HepG2 (cell line): ENCODE measurements around the gene IGLON5. TPM values are rescaled to one million over a fixed set of nuclear protein-coding genes. Genes with fewer than 3 reads are reported as not detected.

ENCODE experiments used
- ATAC-seq: fragments of 200-7000 bp; cut with Tn5 transposase; 3 replicates; pipeline ENCODE4 v1.9.1; 2020; ENCODE audit warnings: mild to moderate bottlenecking, moderate library complexity
- BruUV-seq: library from RNA; stranded (reverse); fragments of 400-500 nt; replicated peaks from 2 replicates; lab custom pipeline; 2021; lab: Mats Ljungman, UMichigan
- CTCF ChIA-PET: fragments of 300-600 bp; formaldehyde crosslinking; extraction: SDS; loops from one replicate; lab custom pipeline; 2021; ENCODE audit warnings: low total read pairs, inconsistent platforms, low intra/inter-chr PET ratio; lab: Yijun Ruan, JAX
- POLR2A ChIA-PET: fragments of 350-600 bp; sonication (Branson Sonifier 250); formaldehyde crosslinking; loops from one replicate; lab custom pipeline; 2020; ENCODE audit warnings: antibody characterized with exemption, inconsistent platforms; lab: Yijun Ruan, JAX
- DNase-seq: peaks from one replicate; pipeline ENCODE4 v3.0.0-alpha.2; 2015; ENCODE audit warnings: low spot score
- FAIRE-seq: peaks from 3 replicates; lab custom pipeline; 2011; peaks lifted over from hg19 to GRCh38; lab: Jason Lieb, UNC
- H2AFZ ChIP-seq: one replicate; pipeline ENCODE4 v1.6.1; 2011; ENCODE audit warnings: low read length, inconsistent platforms
- H3K27ac ChIP-seq: fragments of 300-600 bp; 3 replicates; pipeline ENCODE4 v1.8.0; 2011; ENCODE audit warnings: mixed run types, mild to moderate bottlenecking, mixed read lengths, low read length, inconsistent platforms; ENCODE audit not compliant: insufficient read depth; ENCODE audit errors: extremely low read length
- H3K27me3 ChIP-seq, 2 experiments: fragments of 200-600 bp in 1 of 2; 2 replicates in 1 of 2; 3 replicates in 1 of 2; pipeline versions ENCODE4 v1.6.0 to v1.8.0; 2011; ENCODE audit warnings: low read length in 2 of 2, mild to moderate bottlenecking in 2 of 2, moderate library complexity in 2 of 2, inconsistent platforms in 1 of 2; ENCODE audit not compliant: insufficient read depth in 2 of 2, control insufficient read depth in 1 of 2
- H3K36me3 ChIP-seq, 2 experiments: fragments of 200-600 bp in 1 of 2; replicated peaks in 1 of 2; 2 replicates in 1 of 2; 3 replicates in 1 of 2; pipeline versions ENCODE4 v1.5.1 to v1.8.0; 2011; ENCODE audit warnings: low read length in 2 of 2, inconsistent platforms in 1 of 2; ENCODE audit not compliant: insufficient read depth in 2 of 2, control insufficient read depth in 1 of 2
- H3K4me1 ChIP-seq: 2 replicates; pipeline ENCODE4 v1.5.1; 2012; ENCODE audit warnings: low read length, inconsistent platforms; ENCODE audit not compliant: insufficient read depth
- H3K4me2 ChIP-seq: 2 replicates; pipeline ENCODE4 v1.6.0; 2011; ENCODE audit warnings: low read depth, low read length, inconsistent platforms
- H3K4me3 ChIP-seq, 3 experiments: fragments of 200-600 bp in 1 of 3; sonication (generic), shearing (Covaris generic) in 1 of 3; replicated peaks in 1 of 3; 2 replicates each; pipeline ENCODE4 v1.5.1; 2011 to 2016; ENCODE audit warnings: low read length in 3 of 3, inconsistent platforms in 2 of 3, low read depth in 2 of 3, mild to moderate bottlenecking in 2 of 3, control low read depth in 1 of 3, mixed read lengths in 1 of 3; ENCODE audit not compliant: insufficient read depth in 1 of 3
- H3K79me2 ChIP-seq: one replicate; pipeline ENCODE4 v1.6.1; 2011; ENCODE audit warnings: low read length, inconsistent platforms; ENCODE audit not compliant: insufficient read depth
- H3K9ac ChIP-seq: 2 replicates; pipeline ENCODE4 v1.6.0; 2011; ENCODE audit warnings: mild to moderate bottlenecking, low read depth, low read length, inconsistent platforms; ENCODE audit not compliant: insufficient read depth
- H3K9me3 ChIP-seq: 2 replicates; pipeline ENCODE4 v1.5.1; 2012; ENCODE audit warnings: mild to moderate bottlenecking, low read length
- H4K20me1 ChIP-seq: 2 replicates; pipeline ENCODE4 v1.6.0; 2011; ENCODE audit warnings: inconsistent platforms, mild to moderate bottlenecking, low read length, moderate library complexity; ENCODE audit not compliant: insufficient read depth
- CREM ChIP-seq, 2 experiments: sonication (generic) in 1 of 2; formaldehyde crosslinking in 1 of 2; IDR thresholded peaks; 2 replicates each; pipeline versions ENCODE4 v1.4.0 to v1.6.1; 2016 to 2020; ENCODE audit warnings: antibody characterized with exemption in 1 of 2, mild to moderate bottlenecking in 1 of 2, missing genetic modification reagents in 1 of 2
- MAFK ChIP-seq, 2 experiments: IDR thresholded peaks in 1 of 2; conservative IDR thresholded peaks in 1 of 2; 2 replicates each; pipeline ENCODE4 v1.6.1; 2011; ENCODE audit warnings: improper control_type of control experiment in 2 of 2, low read length in 2 of 2
- TSC22D2 ChIP-seq: sonication (generic); formaldehyde crosslinking; IDR thresholded peaks from 2 replicates; pipeline ENCODE4 v1.5.1; 2020; ENCODE audit warnings: missing genetic modification reagents, mild to moderate bottlenecking, borderline replicate concordance
- ZFP36L1 ChIP-seq: sonication (generic); formaldehyde crosslinking; IDR thresholded peaks from 2 replicates; pipeline ENCODE4 v1.8.0; 2022; ENCODE audit warnings: mild to moderate bottlenecking, missing genetic modification reagents, moderate library complexity
- ZNF44 ChIP-seq: sonication (generic); formaldehyde crosslinking; IDR thresholded peaks from 2 replicates; pipeline ENCODE4 v1.5.1; 2020; ENCODE audit warnings: mild to moderate bottlenecking, missing genetic modification reagents
- ZNF558 ChIP-seq: sonication (generic); formaldehyde crosslinking; IDR thresholded peaks from 2 replicates; pipeline ENCODE4 v1.9.0; 2022; ENCODE audit warnings: mild to moderate bottlenecking, missing genetic modification reagents, borderline replicate concordance
- ZNF768 ChIP-seq: sonication (generic); formaldehyde crosslinking; IDR thresholded peaks from 2 replicates; pipeline ENCODE4 v1.4.0; 2020; ENCODE audit warnings: missing genetic modification reagents
- ZNF780A ChIP-seq: sonication (generic); formaldehyde crosslinking; IDR thresholded peaks from 2 replicates; pipeline ENCODE4 v1.8.0; 2022; ENCODE audit warnings: mild to moderate bottlenecking, missing genetic modification reagents, moderate library complexity
- ZNF839 ChIP-seq: sonication (generic); formaldehyde crosslinking; IDR thresholded peaks from 2 replicates; pipeline ENCODE4 v1.4.0; 2020; ENCODE audit warnings: missing genetic modification reagents, mild to moderate bottlenecking, borderline replicate concordance
- ZNF879 ChIP-seq: sonication (generic); formaldehyde crosslinking; IDR thresholded peaks from 2 replicates; pipeline ENCODE4 v1.8.1; 2023; ENCODE audit warnings: missing genetic modification reagents
- WGBS: methylation state at CpG from one replicate; pipeline ENCODE4 v1.1.6; 2017; ENCODE audit warnings: low lambda C conversion rate; 5-methylcytosine and 5-hydroxymethylcytosine counted together
- in situ Hi-C: cut with HindIII; loops from 2 replicates; pipeline ENCODE4 v1.10.0; 2017; ENCODE audit warnings: low pct_unique_long_range_greater_than_20kb; ENCODE audit not compliant: extremely low pct_ligation_motif_present
- intact Hi-C: fragments of 100-400 bp; cut with micrococcal nuclease; formaldehyde crosslinking; loops from one replicate; pipeline ENCODE4 v1.10.0; 2022; ENCODE audit not compliant: unreplicated experiment
- polyA plus RNA-seq, 8 experiments: library from polyadenylated mRNA; depleted of rRNA in 3 of 8; stranded (reverse) in 7 of 8; unstranded in 1 of 8; fragments of >200 nt; fragmentation: Illumina TruSeq in 4 of 8; extraction: Trizol in 4 of 8; gene quantifications; 2 replicates each; pipeline versions ENCODE4 v1.2.1 to v1.2.3, GENCODE V29; 2011 to 2016; ENCODE audit warnings: low read depth in 4 of 8, missing spikeins in 1 of 8, mixed read lengths in 1 of 8; ENCODE audit not compliant: insufficient read depth in 1 of 8
- total RNA-seq, 5 experiments: library from RNA; depleted of rRNA; stranded (reverse); fragments of >200 nt; fragmentation: Illumina TruSeq; extraction: Trizol; gene quantifications; 2 replicates each; pipeline ENCODE4 v1.2.3, GENCODE V29; 2016; ENCODE audit warnings: low read depth in 1 of 5
- TF ChIP-seq, protein P1 (sequence below): sonication (generic); formaldehyde crosslinking; IDR thresholded peaks from 2 replicates; pipeline ENCODE4 v1.4.0; 2020; ENCODE audit warnings: mild to moderate bottlenecking, missing genetic modification reagents
- TF ChIP-seq, protein P2 (sequence below), 2 experiments: sonication (generic) in 1 of 2; formaldehyde crosslinking in 1 of 2; IDR thresholded peaks; 2 replicates each; pipeline versions ENCODE4 v1.5.1 to v1.6.1; 2011 to 2020; ENCODE audit warnings: borderline replicate concordance in 1 of 2, low read depth in 1 of 2, low read length in 1 of 2, mild to moderate bottlenecking in 1 of 2, missing genetic modification reagents in 1 of 2, moderate library complexity in 1 of 2

Gene IGLON5
- total and polyA plus RNA-seq, 2 of the 13 experiments (the other 11 are each of a cell fraction or from before 2014, with no cell fraction given) = 0.04 to 5.7 TPM

DNA sequence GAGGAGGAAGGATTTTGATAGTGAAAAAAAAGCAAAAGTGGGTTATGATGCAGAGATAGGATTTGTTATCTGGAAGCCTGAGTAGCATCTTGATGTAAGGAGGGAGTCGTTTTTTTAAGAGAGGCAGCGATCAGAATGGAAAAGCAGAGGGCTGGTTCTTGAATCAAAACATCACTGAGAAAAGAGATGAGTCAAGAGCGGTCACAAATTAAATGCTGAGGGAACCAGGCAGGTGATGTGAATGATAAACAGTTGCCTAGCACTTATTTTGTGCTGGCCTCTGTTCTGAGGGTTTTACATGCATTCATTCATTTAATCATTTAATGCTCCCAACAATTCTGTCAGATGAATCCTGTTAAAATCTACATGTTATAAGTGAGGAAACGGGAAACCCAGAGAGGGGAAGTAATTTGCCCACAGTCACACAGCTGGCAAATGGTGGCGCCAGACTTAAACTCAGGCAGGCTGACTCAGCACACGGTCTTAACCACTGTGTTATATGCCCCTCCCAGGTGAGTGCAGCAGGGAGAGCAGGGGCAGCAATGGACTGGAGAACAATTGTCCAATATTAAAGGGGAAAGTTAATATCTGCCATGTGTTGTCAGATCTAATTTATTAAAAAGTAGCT lies 39.1 kb upstream of the IGLON5 start:
- intact Hi-C loops (no loop called here), in situ Hi-C loops (no loop called here)
- no peak overlapping the region for H3K9ac ChIP-seq
- H3K36me3 ChIP-seq = no peaks in the 10 kb centered on the region
- TF ChIP-seq ZNF44 (CRISPR knock-in tag) = no peak
- TF ChIP-seq ZNF768 (CRISPR knock-in tag) = peak; percentile 61; the same call in 1 of the 2 replicates
- TF ChIP-seq CREM (IDR thresholded peaks at IDR 0.05) = no peak
- no peak for TF ChIP-seq CREM (CRISPR knock-in tag; IDR thresholded peaks at IDR 0.05)
- TF ChIP-seq, protein P1, sequence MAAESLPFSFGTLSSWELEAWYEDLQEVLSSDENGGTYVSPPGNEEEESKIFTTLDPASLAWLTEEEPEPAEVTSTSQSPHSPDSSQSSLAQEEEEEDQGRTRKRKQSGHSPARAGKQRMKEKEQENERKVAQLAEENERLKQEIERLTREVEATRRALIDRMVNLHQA (CRISPR knock-in tag) = no peak
- no peak for TF ChIP-seq ZNF558
- ATAC-seq = no peak
- no peak for FAIRE-seq
- no peak overlapping the region for H2AFZ ChIP-seq
- peaks cover 8% of the 10 kb centered on the region; the same call in 1 of the 2 replicates for H3K4me1 ChIP-seq
- WGBS = 8% methylated on average over 6 of the region's 6 CpGs
- no TSS peak for BruUV-seq
- ChIA-PET CTCF (no interaction called here), POLR2A (no interaction called here)
- DNase-seq = no peak
- H3K79me2 ChIP-seq = no peaks in the 10 kb centered on the region
- H4K20me1 ChIP-seq = no peaks in the 10 kb centered on the region
- H3K4me3 ChIP-seq = no peak overlapping the region
- H3K9me3 ChIP-seq = no peaks in the 10 kb centered on the region
- no peak overlapping the region for H3K4me2 ChIP-seq
- no peak overlapping the region for H3K27ac ChIP-seq
- peaks cover 2 to 16% of the 10 kb centered on the region in 2 experiments; a peak in 4 of 5 replicates for H3K27me3 ChIP-seq

DNA sequence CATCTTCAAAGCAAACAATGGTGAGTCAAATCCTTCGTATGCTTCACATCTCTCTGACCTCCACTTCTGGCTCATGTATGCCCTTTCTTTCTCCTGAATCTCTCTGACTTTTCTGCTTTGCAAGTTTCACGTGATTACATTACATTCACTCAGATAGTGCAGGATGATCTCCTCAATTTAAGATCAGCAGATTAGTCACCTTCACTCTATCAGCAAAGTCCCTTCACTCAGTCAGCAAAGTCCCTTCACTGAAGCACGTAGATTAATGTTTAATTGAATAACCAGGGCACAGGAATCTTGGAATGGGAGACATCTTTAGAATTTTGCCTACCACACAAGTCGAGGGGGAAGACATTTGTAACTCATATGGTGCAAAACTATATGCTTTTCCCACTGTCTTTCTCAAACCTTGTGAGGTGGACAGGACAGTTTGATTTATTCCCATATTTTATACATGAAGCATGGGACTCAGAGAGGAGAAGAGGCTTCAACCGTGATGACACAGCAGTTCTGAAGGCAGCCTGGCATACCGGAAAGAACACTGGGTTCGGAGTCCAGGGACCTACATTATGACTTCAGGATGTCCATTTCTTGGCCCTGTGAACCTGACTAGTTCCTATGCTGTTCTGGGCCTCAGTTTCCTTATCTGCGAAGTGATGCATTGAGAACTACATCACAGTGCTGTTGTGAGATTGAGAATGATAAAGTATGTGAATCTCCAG lies 37.2 kb upstream of the IGLON5 start:
- H3K9me3 ChIP-seq = no peaks in the 10 kb centered on the region
- no TSS peak for BruUV-seq
- no peaks in the 10 kb centered on the region for H3K79me2 ChIP-seq
- no peak overlapping the region for H3K9ac ChIP-seq
- no peak overlapping the region for H3K4me2 ChIP-seq
- DNase-seq (no peak), ATAC-seq (no peak), FAIRE-seq (no peak)
- no peak overlapping the region for H3K4me3 ChIP-seq
- intact Hi-C loops (no loop called here), in situ Hi-C loops (no loop called here)
- WGBS = 3% methylated on average over 7 of the region's 8 CpGs
- H3K36me3 ChIP-seq = no peaks in the 10 kb centered on the region
- TF ChIP-seq ZNF780A (CRISPR knock-in tag) = no peak
- TF ChIP-seq, protein P2, sequence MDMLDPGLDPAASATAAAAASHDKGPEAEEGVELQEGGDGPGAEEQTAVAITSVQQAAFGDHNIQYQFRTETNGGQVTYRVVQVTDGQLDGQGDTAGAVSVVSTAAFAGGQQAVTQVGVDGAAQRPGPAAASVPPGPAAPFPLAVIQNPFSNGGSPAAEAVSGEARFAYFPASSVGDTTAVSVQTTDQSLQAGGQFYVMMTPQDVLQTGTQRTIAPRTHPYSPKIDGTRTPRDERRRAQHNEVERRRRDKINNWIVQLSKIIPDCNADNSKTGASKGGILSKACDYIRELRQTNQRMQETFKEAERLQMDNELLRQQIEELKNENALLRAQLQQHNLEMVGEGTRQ (IDR thresholded peaks at IDR 0.05; ENCODE audit: low read depth, low read length) = no peak
- TF ChIP-seq, protein P2 (CRISPR knock-in tag; IDR thresholded peaks at IDR 0.05; ENCODE audit: borderline replicate concordance) = no peak
- no peak for TF ChIP-seq ZFP36L1 (CRISPR knock-in tag)
- TF ChIP-seq TSC22D2 (CRISPR knock-in tag) = no peak
- no peak for TF ChIP-seq ZNF879 (CRISPR knock-in tag)
- no peak for TF ChIP-seq ZNF839
- TF ChIP-seq MAFK (conservative IDR thresholded peaks at IDR 0.05 in 1 of 2, IDR thresholded peaks at IDR 0.05 in 1 of 2; ENCODE audit: low read length in 2 of 2) = peak; percentile 45 to 58; a peak in 2 of 4 replicates
- no peak overlapping the region for H2AFZ ChIP-seq
- ChIA-PET POLR2A (no interaction called here), CTCF (no interaction called here)
- H4K20me1 ChIP-seq = no peaks in the 10 kb centered on the region
- H3K4me1 ChIP-seq = peaks cover 8% of the 10 kb centered on the region; the same call in 1 of the 2 replicates
- peaks cover 2 to 16% of the 10 kb centered on the region in 2 experiments; a peak in 4 of 5 replicates for H3K27me3 ChIP-seq
- H3K27ac ChIP-seq = no peak overlapping the region
